ENCODE results near the gene IYD.

Gene IYD

GRCh38 chr6:150368762-150369161 lies at the start of gene IYD:
IYD (plus strand) TSS chr6:150369012; CDS start chr6:150369032, 20 bp downstream.
- DNase-seq (ENCODE audit: low read depth in 1 of 2, low spot score in 1 of 2): no peak

- DNase-seq (ENCODE audit: low read depth in 1 of 2, low spot score in 1 of 2): no peak
These were observed 48.9 kb upstream of the IYD start for GRCh38 chr6:150319924-150320323.

- no peak for DNase-seq (ENCODE audit: low read depth in 1 of 2, low spot score in 1 of 2)
These were observed 48.4 kb upstream of the IYD start for GRCh38 chr6:150320442-150320841.

GRCh38 chr6:150322466-150322871 lies 46.3 kb upstream of the IYD start:
- DNase-seq (ENCODE audit: low read depth in 1 of 2, low spot score in 1 of 2): no peak

GRCh38 chr6:150323205-150323604 lies 45.6 kb upstream of the IYD start:
- no peak for DNase-seq (ENCODE audit: low read depth in 1 of 2, low spot score in 1 of 2)

- DNase-seq (ENCODE audit: low read depth in 1 of 2, low spot score in 1 of 2): no peak
These were observed 44.8 kb upstream of the IYD start for GRCh38 chr6:150324044-150324443.

GRCh38 chr6:150325066-150325772 lies 43.6 kb upstream of the IYD start:
- DNase-seq (ENCODE audit: low read depth in 1 of 2, low spot score in 1 of 2): no peak

GRCh38 chr6:150327117-150327774 lies 41.6 kb upstream of the IYD start:
- DNase-seq (ENCODE audit: low read depth in 1 of 2, low spot score in 1 of 2): no peak

- no peak for DNase-seq (ENCODE audit: low read depth in 1 of 2, low spot score in 1 of 2)
These were observed 39.9 kb upstream of the IYD start for GRCh38 chr6:150328744-150329405.

- DNase-seq (ENCODE audit: low read depth in 1 of 2, low spot score in 1 of 2): no peak
These were observed 37.5 kb upstream of the IYD start for GRCh38 chr6:150331344-150331743.

GRCh38 chr6:150332939-150333584 lies 35.8 kb upstream of the IYD start:
- DNase-seq (ENCODE audit: low read depth in 1 of 2, low spot score in 1 of 2): no peak

GRCh38 chr6:150333585-150333941 lies 35.2 kb upstream of the IYD start:
- DNase-seq (ENCODE audit: low read depth in 1 of 2, low spot score in 1 of 2): no peak

- DNase-seq (ENCODE audit: low read depth in 1 of 2, low spot score in 1 of 2): peak in 1 of 2 donors; percentile 24
These were observed 33.7 kb upstream of the IYD start for GRCh38 chr6:150334790-150335783.

- DNase-seq (ENCODE audit: low read depth in 1 of 2, low spot score in 1 of 2): no peak
These were observed 32.5 kb upstream of the IYD start for GRCh38 chr6:150336299-150336698.

GRCh38 chr6:150336708-150337107 lies 32.1 kb upstream of the IYD start:
- DNase-seq (ENCODE audit: low read depth in 1 of 2, low spot score in 1 of 2): no peak

- DNase-seq (ENCODE audit: low read depth in 1 of 2, low spot score in 1 of 2): no peak
These were observed 26.7 kb upstream of the IYD start for GRCh38 chr6:150342126-150342525.

- no peak for DNase-seq (ENCODE audit: low read depth in 1 of 2, low spot score in 1 of 2)
These were observed 25.4 kb upstream of the IYD start for GRCh38 chr6:150343434-150343833.

- no peak for DNase-seq (ENCODE audit: low read depth in 1 of 2, low spot score in 1 of 2)
These were observed 23.0 kb upstream of the IYD start for GRCh38 chr6:150345781-150346180.

GRCh38 chr6:150346346-150346745 lies 22.5 kb upstream of the IYD start:
- DNase-seq (ENCODE audit: low read depth in 1 of 2, low spot score in 1 of 2): no peak

GRCh38 chr6:150347845-150348244 lies 21.0 kb upstream of the IYD start:
- no peak for DNase-seq (ENCODE audit: low read depth in 1 of 2, low spot score in 1 of 2)

GRCh38 chr6:150349546-150349945 lies 19.3 kb upstream of the IYD start:
- DNase-seq (ENCODE audit: low read depth in 1 of 2, low spot score in 1 of 2): no peak
